GM18526 (cell line): ENCODE measurements around the gene NFIB.

Experiments
- POLR2A ChIP-seq: IDR thresholded peaks from 3 replicates; pipeline ENCODE4 v1.6.1; 2011; ENCODE audit not compliant: insufficient read length; ENCODE audit errors: extremely low read depth

NFIB gene

DNA sequence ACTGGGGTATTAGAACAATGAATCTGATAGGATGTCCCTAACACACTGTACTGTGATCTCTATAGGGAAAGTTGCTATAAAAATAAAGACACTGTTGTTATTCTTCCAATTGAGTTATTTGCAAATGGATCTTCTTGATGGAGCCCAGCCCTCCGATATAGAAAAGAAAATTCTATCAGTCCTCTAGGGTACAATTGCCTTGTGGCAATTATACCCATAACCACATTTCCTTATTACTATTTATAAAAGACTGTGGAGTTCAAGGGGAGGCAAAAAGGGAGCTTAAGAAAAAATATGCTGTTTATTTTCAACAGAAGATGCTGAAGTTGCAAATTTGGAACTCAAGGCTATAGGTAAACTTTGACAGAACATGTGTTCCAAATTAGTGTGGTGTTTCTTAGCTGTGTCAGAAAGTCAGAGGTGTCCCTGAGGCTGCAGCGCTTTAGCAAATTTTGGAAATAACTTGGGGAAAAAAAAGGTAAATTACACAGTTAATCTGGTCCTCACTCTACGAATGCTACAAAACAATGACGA is 116.5 kb downstream of the NFIB start:
- TF ChIP-seq POLR2A: no peak

DNA sequence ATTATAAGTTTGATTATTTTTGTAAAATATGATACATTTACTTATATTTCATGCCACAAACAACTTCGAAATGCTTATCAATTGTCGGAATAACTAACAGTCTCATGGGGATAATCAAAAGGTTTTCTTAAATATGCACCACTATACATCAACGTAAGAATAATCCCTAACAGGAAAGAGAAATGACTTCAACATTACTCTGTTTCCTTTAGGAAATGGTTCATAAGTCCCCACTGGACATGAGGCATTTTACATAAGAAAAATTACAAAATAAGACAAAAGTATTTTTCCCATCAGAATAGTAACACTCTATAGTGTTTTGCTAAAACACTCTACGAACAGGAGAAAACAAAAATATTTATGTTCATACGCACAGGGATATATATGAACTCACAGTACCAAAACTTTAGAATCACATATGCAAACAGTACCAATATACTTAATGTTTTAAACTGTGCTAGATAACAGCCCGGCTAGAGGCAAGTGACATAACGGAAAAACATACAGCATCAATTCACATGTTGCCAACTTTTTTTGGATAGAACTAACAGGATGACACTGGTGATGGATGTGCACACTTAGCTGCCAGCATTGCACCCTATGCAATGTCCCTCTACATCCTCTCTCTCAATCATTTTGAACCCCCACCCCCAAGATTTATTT is 120.5 kb downstream of the NFIB start:
- TF ChIP-seq POLR2A: no peak

DNA sequence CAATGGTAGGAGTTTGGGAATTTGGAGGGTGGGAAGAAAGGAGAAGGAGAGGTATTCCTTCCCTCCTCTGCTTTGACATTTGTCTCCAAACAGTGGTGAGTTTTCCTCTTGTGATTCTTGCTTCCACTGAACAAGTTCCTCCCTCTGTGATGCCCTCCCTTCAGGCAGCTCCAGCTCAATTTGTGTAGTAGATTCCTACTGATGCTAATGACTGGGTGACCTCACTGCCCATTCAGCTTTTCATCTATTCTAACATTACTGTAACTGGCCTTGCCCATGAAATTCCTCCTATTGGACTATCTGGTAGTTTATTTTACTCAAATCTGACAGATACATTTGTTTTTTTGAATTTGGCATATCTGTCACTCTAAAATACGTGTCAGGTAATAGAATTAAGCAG is 121.4 kb downstream of the NFIB start:
- no peak for TF ChIP-seq POLR2A

DNA sequence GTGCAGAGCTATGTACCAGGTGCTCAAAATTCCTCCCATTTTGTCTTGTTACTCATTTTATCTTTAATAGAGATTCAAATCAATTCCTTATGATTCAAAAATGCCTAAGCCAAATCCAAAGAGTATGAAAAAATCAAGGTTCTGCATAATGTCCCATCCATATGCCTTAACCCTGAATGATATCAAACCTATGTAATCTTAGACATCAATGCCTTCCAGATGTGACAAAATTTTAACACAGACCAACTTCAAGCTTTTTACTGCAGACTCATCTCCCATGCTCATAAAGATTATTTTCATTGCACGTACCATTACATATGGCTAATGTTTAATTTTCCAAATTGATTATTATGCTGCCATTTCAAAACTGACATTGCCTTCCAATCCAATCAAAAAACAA is 122.4 kb downstream of the NFIB start:
- TF ChIP-seq POLR2A: no peak

DNA sequence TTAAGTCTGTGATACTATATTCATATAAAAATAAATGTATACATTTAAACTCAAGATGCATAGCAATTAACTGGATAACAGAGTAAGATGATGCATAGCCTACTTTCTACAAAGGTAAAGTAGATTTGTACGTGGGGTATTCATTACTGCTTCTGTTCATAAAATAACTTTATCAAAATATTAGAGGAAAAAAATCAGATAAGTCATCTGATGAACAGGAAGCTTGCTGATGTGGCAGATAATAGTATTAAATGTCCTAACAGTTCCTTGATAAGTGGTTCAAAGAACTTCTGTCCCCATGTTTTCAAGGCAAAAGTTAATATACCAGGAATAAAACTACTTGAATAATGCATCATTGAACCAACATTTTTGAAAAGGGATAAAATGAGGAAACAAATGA is 123.7 kb downstream of the NFIB start:
- TF ChIP-seq POLR2A: no peak

DNA sequence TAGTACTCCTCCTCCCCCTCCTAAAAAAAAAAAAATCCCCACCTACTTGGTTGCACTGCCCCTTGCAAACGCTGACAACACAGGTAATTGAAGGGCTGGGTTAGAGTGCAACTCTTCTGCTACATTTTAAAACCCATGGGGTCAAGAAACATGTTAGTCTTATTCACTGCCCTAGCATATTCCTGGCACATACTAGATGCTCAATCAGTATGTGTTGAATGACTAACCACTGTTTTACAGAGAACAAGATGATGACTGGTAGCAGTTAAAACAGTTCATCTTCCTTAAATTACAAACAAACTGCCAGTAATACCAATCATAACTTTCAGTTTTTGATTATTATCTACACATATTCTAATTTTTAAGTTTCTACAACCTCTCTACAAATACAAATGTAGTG is 124.4 kb downstream of the NFIB start:
- no peak for TF ChIP-seq POLR2A

DNA sequence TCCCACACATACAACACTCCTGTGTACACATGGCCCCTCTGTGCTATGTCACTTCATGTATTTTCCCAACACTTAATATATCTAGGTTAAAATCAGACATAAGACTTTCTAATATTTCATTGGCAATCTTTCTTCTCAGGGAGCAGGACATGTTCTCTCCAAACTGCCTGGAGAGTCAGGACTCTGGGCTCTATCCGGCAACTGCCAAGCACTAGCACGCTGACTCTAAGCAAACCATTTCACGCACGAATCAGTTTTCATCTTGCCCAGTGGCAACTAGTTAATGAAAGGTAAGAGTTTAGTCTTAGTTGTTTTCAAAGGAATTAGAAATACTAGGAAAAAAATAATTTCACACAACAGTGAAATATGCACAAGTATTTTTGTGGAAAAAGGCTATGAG is 124.8 kb downstream of the NFIB start:
- TF ChIP-seq POLR2A: no peak

DNA sequence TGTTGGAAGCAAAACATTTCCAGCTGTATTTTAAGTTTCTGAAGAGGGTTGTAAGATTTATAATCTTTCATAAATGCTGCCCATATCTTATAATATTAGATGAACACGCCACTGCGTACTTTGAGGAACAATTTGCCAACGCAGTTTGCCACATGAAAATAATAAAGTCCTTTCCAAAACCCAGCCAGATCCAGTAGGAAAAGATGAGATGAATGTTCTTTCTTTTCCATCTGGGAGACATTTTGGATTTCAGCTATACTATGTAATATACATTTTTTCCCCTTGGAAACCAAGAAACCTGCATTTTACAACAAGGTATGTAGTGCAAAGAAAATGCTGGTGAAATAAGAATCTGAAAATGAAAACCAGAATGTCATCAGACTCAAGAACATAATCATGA is 125.4 kb downstream of the NFIB start:
- no peak for TF ChIP-seq POLR2A

DNA sequence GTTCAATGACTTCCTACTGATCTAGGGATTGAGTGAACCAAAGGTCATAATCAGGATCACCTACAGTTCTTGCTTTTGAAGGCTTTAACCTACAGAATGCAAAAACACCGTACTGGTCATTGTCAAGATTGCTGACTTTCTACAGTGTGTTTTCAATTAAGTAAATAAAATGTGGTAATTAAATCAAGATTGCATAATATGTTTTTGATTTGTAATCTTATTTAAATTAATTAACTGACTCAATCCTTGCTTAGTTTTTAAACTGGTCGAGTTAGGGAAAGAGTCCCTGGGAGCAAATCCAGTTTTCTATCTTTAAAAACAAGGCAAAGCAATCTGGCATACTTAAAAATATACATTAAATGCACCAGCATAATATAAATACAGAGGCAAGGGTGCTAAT is 125.9 kb downstream of the NFIB start:
- TF ChIP-seq POLR2A: no peak

DNA sequence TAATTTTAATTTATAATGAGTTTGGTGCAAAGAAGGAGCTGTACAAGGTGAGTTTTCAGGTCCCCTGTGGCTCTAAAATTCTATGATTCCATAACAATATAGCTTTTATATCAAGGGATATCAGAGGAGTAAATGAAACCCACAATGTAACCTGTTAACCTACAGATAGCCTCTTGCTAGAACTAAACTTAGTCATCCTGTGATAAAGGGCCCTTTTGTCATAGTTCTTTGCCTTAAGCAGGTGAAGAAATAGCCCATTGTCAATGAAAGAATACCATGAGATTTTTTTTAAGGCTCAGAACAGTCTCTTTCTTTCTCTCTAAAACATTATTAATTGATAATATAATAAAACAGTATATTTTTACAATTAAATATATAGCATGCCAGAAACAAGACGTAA is 127.8 kb downstream of the NFIB start:
- TF ChIP-seq POLR2A: no peak

DNA sequence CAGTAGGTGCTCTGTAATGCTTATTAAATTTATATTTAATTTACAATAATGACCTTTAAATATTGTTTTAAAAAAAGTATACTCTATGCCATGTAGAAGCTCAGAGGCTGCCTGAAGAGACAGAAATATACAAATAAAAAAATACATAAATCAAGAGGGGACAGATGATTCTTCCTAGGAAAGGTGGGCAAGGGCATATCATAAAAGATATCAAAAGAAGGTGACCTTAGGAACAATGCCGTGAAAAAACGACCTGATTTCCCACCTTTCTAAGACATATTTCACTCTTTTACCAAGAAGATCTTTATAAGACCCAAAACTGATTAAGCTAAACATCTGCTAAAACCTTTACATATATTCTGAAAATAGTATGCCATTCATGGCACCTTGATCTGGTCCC is 128.9 kb downstream of the NFIB start:
- no peak for TF ChIP-seq POLR2A

DNA sequence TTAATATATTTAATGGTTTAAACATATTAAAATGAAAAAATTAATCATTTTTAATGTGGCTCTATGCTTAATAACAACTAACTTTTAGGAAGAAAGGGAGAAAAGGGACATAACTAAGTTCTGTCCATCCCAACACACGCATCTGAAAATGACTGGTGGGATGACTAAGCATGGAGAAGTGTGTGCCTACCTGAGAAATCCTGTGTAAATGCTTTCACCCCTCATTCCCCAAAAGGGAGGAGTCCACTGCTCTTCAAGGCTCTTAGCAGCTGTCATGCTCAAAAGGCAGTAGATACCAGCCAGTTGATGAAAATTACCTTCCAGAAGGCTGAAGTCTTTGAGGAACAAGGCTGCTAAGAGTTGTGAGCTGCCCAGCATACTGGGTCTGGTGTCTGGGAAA is 130.9 kb downstream of the NFIB start:
- no peak for TF ChIP-seq POLR2A

DNA sequence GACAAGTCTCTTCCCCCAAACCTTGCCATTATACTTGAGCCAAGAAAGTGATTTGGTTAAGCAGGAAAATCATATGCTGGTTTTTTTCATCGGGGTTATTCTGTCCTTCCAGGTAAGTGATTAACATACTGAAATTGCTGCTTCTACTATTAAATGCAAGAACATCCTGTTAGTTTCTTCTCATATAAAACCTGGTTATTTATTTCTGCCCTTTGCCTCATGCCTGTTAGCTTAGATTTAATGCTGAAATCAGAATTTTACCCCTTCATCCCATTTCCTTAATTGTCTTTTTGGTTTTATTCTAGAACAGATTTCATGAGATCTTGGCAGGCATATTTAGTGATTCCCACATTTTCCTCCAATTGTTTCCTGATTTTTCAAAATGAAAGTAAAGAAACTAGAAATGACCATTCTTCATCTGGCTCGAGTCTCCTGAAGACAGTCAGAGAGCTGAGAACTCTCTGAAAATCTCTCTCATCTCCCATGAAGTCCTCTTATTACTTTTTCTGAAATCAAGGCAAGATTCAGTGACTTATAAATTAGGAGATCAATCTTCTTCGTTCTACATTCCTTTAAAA is 132.9 kb downstream of the NFIB start:
- no peak for TF ChIP-seq POLR2A

DNA sequence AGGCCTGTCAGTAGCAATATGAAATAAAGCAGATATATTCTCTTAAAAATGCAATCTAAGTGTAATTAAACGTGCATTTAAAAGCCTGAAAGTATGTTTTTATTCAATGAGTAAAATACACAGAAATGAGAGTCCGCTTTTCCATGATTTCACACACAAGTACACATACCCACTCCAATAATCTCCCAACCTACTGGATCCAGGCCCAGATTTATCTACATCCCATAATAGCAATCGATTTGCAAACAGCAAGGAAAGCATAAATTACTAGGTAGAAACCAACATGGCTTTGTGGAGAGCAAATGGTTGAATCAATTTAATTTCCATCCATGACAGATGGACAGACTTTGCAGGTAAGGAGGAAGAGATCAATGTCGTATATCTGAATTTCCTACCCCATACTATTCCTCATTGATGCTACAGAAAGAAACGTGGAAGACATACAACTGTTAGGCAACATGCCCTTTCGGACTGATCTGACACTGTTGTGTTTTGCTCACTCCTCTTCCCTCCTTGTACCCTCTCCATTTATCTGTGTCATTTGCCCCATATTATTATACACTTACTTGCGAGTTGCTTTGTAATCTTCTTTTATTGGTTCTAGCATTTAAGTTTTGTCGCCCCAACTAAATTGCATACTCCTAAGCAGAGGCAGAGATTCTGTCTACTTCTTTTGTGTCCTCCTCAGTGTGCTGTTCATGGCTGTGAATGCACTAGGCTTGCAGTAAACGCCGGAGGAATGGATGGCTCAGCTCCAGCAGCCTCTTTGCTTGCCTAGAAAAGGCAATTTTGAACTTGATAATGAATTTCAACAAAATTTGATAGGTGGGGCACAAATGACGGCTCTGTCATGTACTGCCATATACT is 133.6 kb downstream of the NFIB start:
- no peak for TF ChIP-seq POLR2A

DNA sequence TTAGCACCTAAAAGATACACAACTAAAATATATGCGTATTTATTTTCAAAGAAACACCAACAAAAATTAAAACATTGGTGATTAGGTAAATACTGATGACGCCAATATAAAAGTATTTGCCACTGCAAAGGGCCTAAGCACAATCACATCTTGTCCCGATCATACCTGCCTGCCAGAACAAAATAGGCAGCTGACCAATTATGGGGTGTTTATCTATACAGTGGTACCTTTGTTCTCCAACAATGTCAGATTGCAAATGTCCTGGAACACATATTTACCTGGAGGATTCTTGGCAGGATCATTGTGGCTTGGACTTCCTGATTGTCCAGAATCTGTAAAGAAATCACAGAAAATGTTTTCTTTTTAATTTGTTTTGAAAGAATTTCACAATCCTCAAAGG is 134.5 kb downstream of the NFIB start:
- no peak for TF ChIP-seq POLR2A

DNA sequence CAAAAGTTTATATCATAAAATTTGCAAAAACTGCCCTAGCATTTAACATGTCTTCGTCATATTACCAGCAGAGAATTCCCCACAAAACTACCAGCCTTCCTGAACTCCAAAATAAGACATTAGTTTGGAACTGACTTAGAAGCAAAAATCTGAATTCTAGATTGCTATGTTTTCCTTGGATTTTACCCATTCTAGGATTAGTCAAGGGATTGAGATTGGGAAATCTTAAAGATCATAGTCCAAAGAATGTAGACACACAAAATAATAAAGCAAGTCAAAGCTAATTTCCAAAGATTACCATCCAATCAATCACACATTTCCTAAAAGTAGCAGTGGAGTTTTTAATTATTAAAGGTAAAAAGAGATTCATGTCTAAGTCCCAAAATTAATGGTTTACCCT is 138.2 kb downstream of the NFIB start:
- no peak for TF ChIP-seq POLR2A
